ENCODE results near the gene CARD9. TPM values are rescaled to one million over a fixed set of nuclear protein-coding genes. Genes with fewer than 3 reads are reported as not detected.

CARD9 gene
- total RNA-seq, 1 experiment from 2014 or later, result 5.6 TPM

GRCh38 chr9:136348691-136349090, 24.8 kb downstream of the CARD9 start:
- Mint-ChIP-seq H3K27ac (no peak overlapping the region), H3K36me3 (ENCODE audit: insufficient read depth in 1 of 3, low read depth in 3 of 3) (no peaks in the 10 kb centered on the region), H3K27me3 (ENCODE audit: low read depth) (no peaks in the 10 kb centered on the region), H3K4me1 (peaks cover 0 to 13% of the 10 kb centered on the region in 2 experiments; a peak in 2 of 4 replicates), H3K4me3 (no peak overlapping the region), H3K9me3 (no peaks in the 10 kb centered on the region)
- Histone ChIP-seq H3K27ac (ENCODE audit: insufficient read length, low read depth, low read length) (no peak overlapping the region), H2AFZ (ENCODE audit: low read length) (no peak overlapping the region), H2BK15ac (ENCODE audit: low read depth, low read length) (no peak overlapping the region), H3K4ac (ENCODE audit: low read depth, low read length) (no peak overlapping the region), H2BK20ac (ENCODE audit: low read depth, low read length, poor library complexity, severe bottlenecking) (no peak overlapping the region), H4K20me1 (ENCODE audit: control insufficient read depth, insufficient read depth, insufficient read length) (no peaks in the 10 kb centered on the region), H3K4me2 (ENCODE audit: insufficient read depth, insufficient read length, low read length) (no peak overlapping the region), H2BK120ac (ENCODE audit: low read depth, low read length, poor library complexity, severe bottlenecking) (no peak overlapping the region), H3K18ac (ENCODE audit: insufficient read length, low read depth, low read length) (no peak overlapping the region), H2BK12ac (ENCODE audit: insufficient read length, low read depth, low read length) (no peak overlapping the region), H4K5ac (ENCODE audit: insufficient read length, low read depth, low read length) (no peak overlapping the region), H3T11ph (ENCODE audit: low read length) (no peak overlapping the region), H3K27me3 (ENCODE audit: insufficient read depth, low read length) (no peaks in the 10 kb centered on the region), H3K9ac (ENCODE audit: extremely low read depth, insufficient read length, low read length) (no peak overlapping the region), H3K79me2 (ENCODE audit: insufficient read depth, low read length) (no peaks in the 10 kb centered on the region), H3K79me1 (ENCODE audit: insufficient read depth, low read depth, low read length, poor library complexity, severe bottlenecking) (no peaks in the 10 kb centered on the region), H2BK5ac (ENCODE audit: insufficient read length, low read length) (no peak overlapping the region), H3K9me3 (ENCODE audit: control insufficient read depth, low read depth, low read length) (no peaks in the 10 kb centered on the region), H3K14ac (ENCODE audit: insufficient read depth, low read length) (no peak overlapping the region; the same call in 1 of the 2 replicates), H3K56ac (ENCODE audit: insufficient read length, low read depth, low read length) (no peak overlapping the region), H3K23me2 (ENCODE audit: insufficient read length, low read depth, low read length, poor library complexity, severe bottlenecking) (no peaks in the 10 kb centered on the region), H3K4me1 (ENCODE audit: insufficient read depth, low read length) (no peaks in the 10 kb centered on the region), H4K8ac (replicated peaks; ENCODE audit: insufficient read length, low read depth, low read length) (no peak overlapping the region), H3K23ac (ENCODE audit: insufficient read length, low read depth, low read length) (no peak overlapping the region), H4K91ac (ENCODE audit: insufficient read length, low read depth, low read length) (no peak overlapping the region), H2AK5ac (ENCODE audit: insufficient read length, low read length) (no peak overlapping the region)
- DNase-seq, result no peak
- no CpG with 5 or more reads among the region's 14 CpGs for WGBS (ENCODE audit: extremely low coverage, insufficient read length, low lambda C conversion rate)
- TF ChIP-seq, protein P1, sequence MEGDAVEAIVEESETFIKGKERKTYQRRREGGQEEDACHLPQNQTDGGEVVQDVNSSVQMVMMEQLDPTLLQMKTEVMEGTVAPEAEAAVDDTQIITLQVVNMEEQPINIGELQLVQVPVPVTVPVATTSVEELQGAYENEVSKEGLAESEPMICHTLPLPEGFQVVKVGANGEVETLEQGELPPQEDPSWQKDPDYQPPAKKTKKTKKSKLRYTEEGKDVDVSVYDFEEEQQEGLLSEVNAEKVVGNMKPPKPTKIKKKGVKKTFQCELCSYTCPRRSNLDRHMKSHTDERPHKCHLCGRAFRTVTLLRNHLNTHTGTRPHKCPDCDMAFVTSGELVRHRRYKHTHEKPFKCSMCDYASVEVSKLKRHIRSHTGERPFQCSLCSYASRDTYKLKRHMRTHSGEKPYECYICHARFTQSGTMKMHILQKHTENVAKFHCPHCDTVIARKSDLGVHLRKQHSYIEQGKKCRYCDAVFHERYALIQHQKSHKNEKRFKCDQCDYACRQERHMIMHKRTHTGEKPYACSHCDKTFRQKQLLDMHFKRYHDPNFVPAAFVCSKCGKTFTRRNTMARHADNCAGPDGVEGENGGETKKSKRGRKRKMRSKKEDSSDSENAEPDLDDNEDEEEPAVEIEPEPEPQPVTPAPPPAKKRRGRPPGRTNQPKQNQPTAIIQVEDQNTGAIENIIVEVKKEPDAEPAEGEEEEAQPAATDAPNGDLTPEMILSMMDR (conservative IDR thresholded peaks at IDR 0.05), result no peak

Measured in H9 (cell line).